Muscle of back (tissue), 11 donors: ENCODE results near the gene NANOS3. TPM values are rescaled to one million over a fixed set of nuclear protein-coding genes. Genes with fewer than 3 reads are reported as not detected.
"Not testable (repeated sequence)": the region's sequence is repeated elsewhere in the genome, so short reads cannot be mapped to it uniquely, and the experiment has no call there.

ENCODE experiments used
- DNase-seq, 3 donors: peaks; one replicate each; pipeline versions ENCODE4 v3.0.0 to v3.0.0-alpha.2; 2013
- polyA plus RNA-seq, 10 donors: library from polyadenylated mRNA; unstranded; fragments of 120-200 nt; gene quantifications; one replicate each; pipeline ENCODE4 v1.2.1, GENCODE V29; 2013; ENCODE audit not compliant: insufficient read length in 10 of 10

Gene NANOS3
- polyA plus RNA-seq, 10 donors = 0.57 to 2.0 (median 1.3) TPM

- DNase-seq = no peak
These were observed 41.9 kb downstream of the NANOS3 start for GRCh38 chr19:13918726-13919411.

- no peak for DNase-seq
These were observed 43.6 kb downstream of the NANOS3 start for GRCh38 chr19:13920524-13920923.

GRCh38 chr19:13920940-13921747, 44.2 kb downstream of the NANOS3 start:
- DNase-seq = peak; percentile 20 to 59 (median 21)

- DNase-seq = not testable (repeated sequence)
These were observed 45.2 kb downstream of the NANOS3 start for GRCh38 chr19:13922118-13922517.

GRCh38 chr19:13923194-13923987, 46.5 kb downstream of the NANOS3 start:
- no peak for DNase-seq

- no peak for DNase-seq
These were observed 49.1 kb downstream of the NANOS3 start for GRCh38 chr19:13926010-13926409.

GRCh38 chr19:13926715-13927114, 49.8 kb downstream of the NANOS3 start:
- DNase-seq = no peak

- no peak for DNase-seq
These were observed 52.4 kb downstream of the NANOS3 start for GRCh38 chr19:13929340-13929739.

GRCh38 chr19:13929956-13930355, 53.0 kb downstream of the NANOS3 start:
- no peak for DNase-seq

Other genes starting within 250 kb of the NANOS3 start
- 10 to 100 TPM; 13.6 to 22.0 (median 15.5) TPM for gene MRI1, start 112.6 kb upstream of the NANOS3 start, polyA plus RNA-seq
- 100 to 1,000 TPM in 6 of 10 donors, 10 to 100 TPM in 4; 81.1 to 140 (median 107) TPM for gene C19orf53, start 102.7 kb upstream of the NANOS3 start, polyA plus RNA-seq
- 1 to 10 TPM; 2.5 to 5.5 (median 3.2) TPM for gene ZSWIM4, start 81.7 kb upstream of the NANOS3 start, polyA plus RNA-seq
- 1 to 10 TPM; 2.6 to 4.7 (median 4.1) TPM for gene BRME1, start 29.0 kb downstream of the NANOS3 start, polyA plus RNA-seq
- gene CC2D1A, start 29.1 kb downstream of the NANOS3 start, polyA plus RNA-seq = 10 to 100 TPM; 10.5 to 16.4 (median 12.8) TPM
- gene PODNL1, start 61.3 kb downstream of the NANOS3 start, polyA plus RNA-seq = 1 to 10 TPM in 4 of 10 donors, under 1 TPM in 6; 0.26 to 1.7 (median 0.83) TPM
- 10 to 100 TPM; 15.9 to 23.8 (median 18.4) TPM for gene DCAF15, start 75.4 kb downstream of the NANOS3 start, polyA plus RNA-seq
- gene RFX1, start 129.2 kb downstream of the NANOS3 start, polyA plus RNA-seq = 1 to 10 TPM; 4.7 to 8.4 (median 6.9) TPM
- not detected for gene RLN3, start 151.0 kb downstream of the NANOS3 start, polyA plus RNA-seq
- gene IL27RA, start 154.6 kb downstream of the NANOS3 start, polyA plus RNA-seq = 1 to 10 TPM; 1.5 to 6.6 (median 3.2) TPM
- 1 to 10 TPM in 2 of 10 donors, under 1 TPM in 8; 0.08 to 1.7 (median 0.57) TPM for gene PALM3, start 184.9 kb downstream of the NANOS3 start, polyA plus RNA-seq
- 1 to 10 TPM in 2 of 10 donors, under 1 TPM in 8; 0.36 to 1.2 (median 0.53) TPM for gene MISP3, start 195.7 kb downstream of the NANOS3 start, polyA plus RNA-seq
- gene C19orf67, start 208.6 kb downstream of the NANOS3 start, polyA plus RNA-seq = not detected
- gene SAMD1, start 213.6 kb downstream of the NANOS3 start, polyA plus RNA-seq = 10 to 100 TPM; 33.6 to 54.3 (median 38.9) TPM
- gene PRKACA, start 240.6 kb downstream of the NANOS3 start, polyA plus RNA-seq = 100 to 1,000 TPM; 279 to 512 (median 454) TPM